ENCODE measurements around the gene PIGO. TPM values are rescaled to one million over a fixed set of nuclear protein-coding genes. Genes with fewer than 3 reads are reported as not detected.

PIGO gene
- polyA plus RNA-seq, 1 of the 3 experiments (the other 2 are of a cell fraction) = 31.0 TPM

- Histone ChIP-seq H3K9me3 (no peaks in the 10 kb centered on the region), H3K4me1 (ENCODE audit: control insufficient read depth in 1 of 2, insufficient read depth in 2 of 2, low read depth in 1 of 2, low read length in 1 of 2) (no peaks in the 10 kb centered on the region), H3K27me3 (ENCODE audit: insufficient read depth) (no peaks in the 10 kb centered on the region), H3K27ac (ENCODE audit: low read depth in 2 of 2, low read length in 1 of 2) (no peak overlapping the region), H3K9ac (no peak overlapping the region), H3K4me3 (ENCODE audit: low read depth in 2 of 2, low read length in 1 of 2) (no peak overlapping the region), H3F3A (replicated peaks; ENCODE audit: insufficient read depth) (no peaks in the 10 kb centered on the region), H3K4me2 (no peak overlapping the region), H3K79me2 (ENCODE audit: insufficient read depth) (no peaks in the 10 kb centered on the region), H3K9me2 (no peaks in the 10 kb centered on the region), H3K36me3 (replicated peaks in 1 of 2; ENCODE audit: control insufficient read depth in 1 of 2, insufficient read depth in 2 of 2, low read length in 1 of 2) (peaks cover 0 to 3% of the 10 kb centered on the region in 2 experiments), H4K20me1 (ENCODE audit: insufficient read depth) (no peaks in the 10 kb centered on the region), H2AFZ (ENCODE audit: low read depth) (no peak overlapping the region)
- 89% methylated on average over 3 of the region's 3 CpGs for WGBS (ENCODE audit: low lambda C conversion rate)
- no peak for DNase-seq
- CTCF ChIA-PET = interaction anchor here (1.4 to 2.9 kb wide), 3 partner anchors 9 to 142 kb away, joined by 7 to 25 read pairs (median 9); no protein-coding TSS in a partner anchor
- POLR2A ChIA-PET = no interaction called here
- TF ChIP-seq POLR2AphosphoS5 (IDR thresholded peaks at IDR 0.05; ENCODE audit: low read depth, low read length) (no peak), YY1 (IDR thresholded peaks at IDR 0.05; ENCODE audit: low read depth) (no peak), USF1 (IDR thresholded peaks at IDR 0.05; ENCODE audit: borderline replicate concordance, low read depth) (no peak), NRF1 (IDR thresholded peaks at IDR 0.05; ENCODE audit: low read depth, low read length) (no peak), FOXJ3 (CRISPR knock-in tag; IDR thresholded peaks at IDR 0.05) (no peak), GABPA (IDR thresholded peaks at IDR 0.05; ENCODE audit: low read depth) (no peak), CHD2 (IDR thresholded peaks at IDR 0.05; ENCODE audit: low read length, partially characterized antibody) (no peak), IRF3 (IDR thresholded peaks at IDR 0.05; ENCODE audit: low read depth, low read length) (no peak), REST (IDR thresholded peaks at IDR 0.05; ENCODE audit: low read depth, low read length) (no peak), ELF1 (IDR thresholded peaks at IDR 0.05) (no peak), TCF12 (IDR thresholded peaks at IDR 0.05) (no peak), MAX (IDR thresholded peaks at IDR 0.05; ENCODE audit: low read depth) (no peak), MEF2A (IDR thresholded peaks at IDR 0.05; ENCODE audit: borderline replicate concordance, low read depth) (no peak), FOSL2 (IDR thresholded peaks at IDR 0.05; ENCODE audit: borderline replicate concordance, low read depth) (no peak), TAF1 (IDR thresholded peaks at IDR 0.05; ENCODE audit: borderline replicate concordance, low read depth, low read length) (no peak), FOXM1 (IDR thresholded peaks at IDR 0.05; ENCODE audit: low read depth) (no peak), MXI1 (IDR thresholded peaks at IDR 0.05; ENCODE audit: low read depth, low read length) (no peak)
These were observed 54.2 kb downstream of the PIGO start for GRCh38 chr9:35042081-35042604.

Small RNA genes lying within 50 kb of the gene (small RNA-seq; reads per million reads assigned to genes)
- 0 reads per million in 7 experiments for gene RN7SL338P

Other genes with a start within 250 kb of the PIGO start
- not detected in 2 replicates for gene PHF24, start 138.3 kb downstream of the PIGO start, polyA plus RNA-seq (2012; rRNA removed)
- 3.3 and 4.0 TPM in 2 replicates for gene DNAJB5, start 106.8 kb downstream of the PIGO start, polyA plus RNA-seq (2012; rRNA removed)
- gene VCP, start 24.0 kb downstream of the PIGO start, polyA plus RNA-seq (2012; rRNA removed) = 238 and 280 TPM in 2 replicates
- 25.1 and 25.6 TPM in 2 replicates for gene FANCG, start 16.6 kb downstream of the PIGO start, polyA plus RNA-seq (2012; rRNA removed)
- gene STOML2, start 6.5 kb upstream of the PIGO start, polyA plus RNA-seq (2012; rRNA removed) = 229 and 232 TPM in 2 replicates
- gene ATOSB, start 19.3 kb upstream of the PIGO start, polyA plus RNA-seq (2012; rRNA removed) = 42.6 and 46.0 TPM in 2 replicates
- gene UNC13B, start 65.4 kb upstream of the PIGO start, polyA plus RNA-seq (2012; rRNA removed) = 8.1 and 9.8 TPM in 2 replicates